HFF-Myc (cell line): Measurements from ENCODE around the gene FEM1B.

Experiments
- DNase-seq: peaks from one replicate; pipeline ENCODE4 v3.0.0-alpha.2; 2011; ENCODE audit warnings: low read depth; ENCODE audit errors: extremely low read depth
- H3K4me3 ChIP-seq: replicated peaks from 2 replicates; pipeline ENCODE4 v1.5.1; 2011; ENCODE audit warnings: low read depth, mild to moderate bottlenecking, control low read depth, low read length
- CTCF ChIP-seq: IDR thresholded peaks from 2 replicates; pipeline ENCODE4 v1.5.1; 2012; ENCODE audit warnings: mild to moderate bottlenecking, low read depth, low read length, control low read depth; ENCODE audit errors: missing control alignments

The FEM1B gene

GRCh38 chr15:68277131-68277602 is 378 bp upstream of the FEM1B start:
- no peak for DNase-seq
- TF ChIP-seq CTCF = no peak
- H3K4me3 ChIP-seq = peak overlapping the region; percentile 64

- DNase-seq = no peak
- H3K4me3 ChIP-seq = peak overlapping the region; percentile 64
- TF ChIP-seq CTCF = no peak
These were observed 725 bp downstream of the FEM1B start for GRCh38 chr15:68278345-68278594.

GRCh38 chr15:68278595-68279405 is 1.3 kb downstream of the FEM1B start:
- TF ChIP-seq CTCF = no peak
- DNase-seq = no peak
- peak overlapping the region; percentile 64 for H3K4me3 ChIP-seq

- no peak for DNase-seq
- no peak for TF ChIP-seq CTCF
- peak overlapping the region; percentile 64 for H3K4me3 ChIP-seq
These were observed 2.5 kb downstream of the FEM1B start for GRCh38 chr15:68279779-68280753.

GRCh38 chr15:68281008-68281407 is 3.5 kb downstream of the FEM1B start:
- no peak for TF ChIP-seq CTCF
- no peak for DNase-seq
- peak overlapping the region; percentile 64 for H3K4me3 ChIP-seq

GRCh38 chr15:68283401-68283800 is 5.9 kb downstream of the FEM1B start:
- no peak overlapping the region for H3K4me3 ChIP-seq
- no peak for TF ChIP-seq CTCF
- DNase-seq = no peak
